SKM-1 treated with dmso at 0.1 percent for 144 hours (cell line): Measurements from ENCODE around the gene NPBWR2.
"Not testable (repeated sequence)": the region's sequence is repeated elsewhere in the genome, so short reads cannot be mapped to it uniquely, and the experiment has no call there.

ENCODE experiments used
- DNase-seq: peaks from one replicate; lab custom pipeline; 2025; ENCODE audit not compliant: unreplicated experiment; lab: John Stamatoyannopoulos, UW

NPBWR2 gene

DNA sequence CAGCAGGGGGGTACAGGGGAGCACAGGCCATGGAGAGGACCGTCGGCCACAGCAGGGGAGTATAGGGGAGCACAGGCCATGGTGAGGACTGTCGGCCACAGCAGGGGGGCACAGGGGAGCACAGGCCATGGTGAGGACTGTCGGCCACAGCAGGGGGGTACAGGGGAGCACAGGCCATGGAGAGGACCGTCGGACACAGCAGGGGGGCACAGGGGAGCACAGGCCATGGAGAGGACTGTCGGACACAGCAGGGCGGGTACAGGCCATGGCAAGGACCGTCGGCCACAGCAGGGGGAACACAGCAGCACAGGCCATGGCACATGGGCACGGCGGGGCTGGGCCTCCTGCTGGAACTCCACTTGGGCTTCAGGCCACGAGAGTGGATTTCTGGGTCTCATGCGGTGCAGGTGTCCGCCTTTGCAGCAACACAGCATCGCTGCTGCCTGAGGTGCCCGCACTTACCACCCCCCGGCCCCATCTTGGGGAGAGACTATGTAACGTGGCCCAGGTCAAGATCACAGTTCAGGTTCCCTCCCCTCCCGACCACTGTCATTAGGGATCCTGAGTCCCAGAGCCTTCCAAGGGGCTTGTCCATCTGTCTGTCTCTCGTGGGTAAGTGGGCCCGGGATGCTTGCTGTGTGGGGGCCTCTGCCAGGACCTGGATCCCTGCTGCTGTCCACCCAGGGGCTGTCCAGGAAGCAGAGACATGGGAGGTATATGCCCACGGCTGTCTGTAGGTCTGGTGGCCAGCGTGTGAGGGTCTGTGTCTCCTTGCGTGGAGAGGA is 2.5 kb downstream of the NPBWR2 start:
- DNase-seq, result no peak

DNA sequence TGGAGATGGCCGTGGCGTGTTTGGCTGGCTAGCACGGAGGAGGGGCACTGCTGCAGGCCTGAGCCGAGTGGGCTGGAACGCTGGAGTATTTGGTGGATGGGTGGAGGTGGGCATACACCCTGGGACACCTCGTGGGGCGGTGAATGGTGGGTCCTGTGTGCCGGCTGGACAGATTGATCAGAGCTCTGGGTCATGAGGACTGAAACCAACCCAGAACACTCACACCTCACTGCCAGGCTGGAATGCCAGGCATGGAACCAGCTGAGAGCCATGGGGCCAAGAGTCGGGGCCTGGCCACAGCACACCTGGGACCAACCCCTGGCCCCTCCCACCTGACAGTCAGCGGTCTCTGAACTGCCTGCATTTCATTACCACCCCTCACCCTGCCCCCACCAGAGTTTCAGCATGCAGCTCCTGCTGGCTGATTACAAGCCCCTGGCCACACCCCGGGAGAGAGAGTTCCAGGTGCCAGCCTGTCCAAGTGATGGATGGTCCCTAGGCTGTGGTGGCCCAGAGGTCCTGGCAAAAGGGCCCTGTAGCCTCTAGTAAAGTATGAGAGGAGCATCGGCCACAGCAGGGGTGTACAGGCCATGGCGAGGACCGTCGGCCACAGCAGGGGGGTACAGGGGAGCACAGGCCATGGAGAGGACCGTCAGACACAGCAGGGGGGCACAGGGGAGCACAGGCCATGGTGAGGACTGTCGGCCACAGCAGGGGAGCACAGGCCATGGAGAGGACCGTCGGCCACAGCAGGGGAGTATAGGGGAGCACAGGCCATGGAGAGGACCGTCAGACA is 3.3 kb downstream of the NPBWR2 start:
- no peak for DNase-seq

DNA sequence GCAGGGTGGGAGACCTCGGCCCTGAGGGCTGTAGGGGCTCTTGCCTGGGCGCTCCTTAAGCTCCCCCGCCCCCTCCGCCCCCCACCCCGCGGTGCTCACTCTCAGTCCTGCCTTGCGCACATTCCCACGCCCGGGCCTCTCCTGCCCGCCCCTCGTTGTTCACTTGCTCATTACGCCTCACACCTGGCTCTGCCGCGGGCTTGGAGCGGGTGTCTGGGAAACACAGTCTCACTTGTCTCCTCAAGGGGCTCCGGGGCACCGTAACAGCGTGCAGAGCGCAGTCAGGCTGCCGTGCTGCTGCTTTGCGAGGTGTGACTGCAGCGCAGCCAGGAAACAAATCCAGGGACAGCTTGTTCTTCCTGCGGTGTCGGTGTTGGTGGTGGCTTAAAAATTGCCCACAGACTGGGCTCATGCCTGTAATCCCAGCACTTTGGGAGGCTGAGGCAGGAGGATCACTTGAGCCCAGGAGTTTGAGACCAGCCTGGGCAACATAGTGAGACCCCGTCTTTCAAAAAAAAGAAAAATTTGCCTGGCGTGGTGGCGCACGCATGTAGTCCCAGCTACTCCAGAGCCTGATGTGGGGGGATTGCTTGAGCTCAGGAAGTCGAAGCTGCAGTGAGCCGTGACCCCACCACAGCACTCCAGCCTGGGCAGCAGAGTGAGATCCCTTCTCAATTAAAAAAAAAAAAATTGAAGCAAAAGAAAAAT is 4.6 kb downstream of the NPBWR2 start:
- no peak for DNase-seq

DNA sequence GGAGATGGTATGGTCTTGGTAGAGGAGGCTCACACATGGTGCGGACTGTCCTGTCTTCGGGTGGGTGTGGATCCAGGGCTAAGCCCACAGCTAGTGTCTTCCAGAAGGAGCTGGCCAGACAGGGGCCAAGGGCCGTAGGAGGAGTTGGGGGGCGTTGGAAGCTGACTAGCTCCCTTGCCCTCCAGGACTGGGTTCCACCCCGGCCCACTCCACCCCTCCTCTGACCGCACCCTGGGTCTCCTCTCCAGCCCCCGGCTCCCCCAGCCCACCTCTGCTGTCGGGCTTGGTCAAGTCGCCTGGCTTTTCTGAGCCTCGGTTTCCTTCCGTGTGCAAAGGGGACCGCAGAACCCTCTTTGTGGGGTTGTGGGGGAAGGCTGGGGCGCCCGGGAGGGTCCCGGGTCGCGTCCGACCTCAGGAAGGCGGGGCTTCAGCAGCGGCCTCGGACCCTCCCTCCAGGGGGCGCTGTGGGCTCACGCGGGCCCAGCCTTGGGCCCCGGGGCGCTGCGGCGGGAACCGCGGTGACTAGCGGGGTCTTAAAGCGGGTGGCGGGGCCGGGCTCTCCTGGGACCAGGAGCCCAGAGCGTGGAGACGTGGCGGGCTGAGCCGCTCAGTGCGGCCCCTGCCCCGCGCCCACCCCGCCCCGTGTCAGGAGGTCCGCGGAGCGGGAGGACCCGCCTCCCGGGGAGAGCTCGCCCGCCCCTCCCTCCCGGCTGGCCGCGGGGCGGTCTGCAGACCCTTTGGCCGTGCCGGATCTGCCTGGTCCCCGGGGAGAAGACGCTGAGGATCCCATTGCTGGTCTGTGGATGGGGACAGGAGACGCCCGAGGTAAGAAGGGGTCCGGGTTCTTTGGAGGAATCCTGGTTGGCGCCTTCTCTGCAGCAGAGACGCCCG is 5.4 kb downstream of the NPBWR2 start:
- peak; percentile 36 for DNase-seq

DNA sequence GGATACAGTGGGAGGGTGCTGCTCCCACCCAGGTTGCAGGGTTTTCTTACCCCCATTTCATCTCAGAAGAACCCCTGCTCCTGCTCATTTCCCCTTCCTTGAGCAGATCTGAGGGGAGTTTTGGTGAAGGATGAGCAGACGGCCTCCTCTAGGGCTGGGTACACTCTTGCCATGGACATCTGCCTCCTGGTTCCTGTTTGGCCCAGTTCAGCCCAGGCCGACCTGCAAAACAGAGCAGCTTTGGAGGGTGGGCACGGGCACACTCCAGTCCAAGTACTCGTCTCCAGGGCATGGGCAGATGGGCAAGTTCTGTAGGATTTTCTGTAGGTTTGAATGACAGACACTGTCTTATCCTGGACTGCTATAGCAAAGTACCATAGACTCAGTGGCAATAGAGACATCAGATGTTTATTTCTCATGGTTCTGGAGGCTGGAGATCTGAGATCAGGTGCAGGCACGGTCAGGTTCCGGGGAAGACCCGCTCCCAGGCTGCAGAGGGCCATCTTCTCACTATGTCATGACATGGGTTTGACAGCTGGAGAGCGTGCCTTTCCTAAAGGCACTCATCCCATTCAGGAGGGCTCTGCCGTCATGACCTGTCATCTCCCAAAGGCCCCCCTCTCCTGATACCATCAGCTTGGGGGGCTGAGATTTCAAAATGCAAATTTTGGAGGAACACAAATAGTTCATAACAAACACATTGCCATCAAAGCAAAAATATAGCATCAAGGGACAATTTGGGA is 6.2 kb downstream of the NPBWR2 start:
- DNase-seq, result no peak

DNA sequence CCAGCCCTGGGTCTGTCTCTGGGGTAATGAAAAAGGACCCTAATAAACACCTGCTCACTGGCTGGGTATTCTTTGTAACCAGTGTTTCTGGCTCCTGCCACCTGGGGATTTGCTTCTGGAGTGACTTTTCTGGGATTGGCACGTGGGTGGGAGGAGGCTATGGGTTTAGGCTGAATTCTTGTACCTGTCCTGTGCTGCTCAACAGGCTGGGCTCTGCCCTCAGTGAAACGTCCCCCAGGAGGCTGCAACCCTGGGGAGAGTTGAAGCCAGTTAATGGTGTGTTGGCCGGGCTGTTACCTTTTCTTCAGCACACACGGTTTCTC is 6.8 kb downstream of the NPBWR2 start:
- no peak for DNase-seq

DNA sequence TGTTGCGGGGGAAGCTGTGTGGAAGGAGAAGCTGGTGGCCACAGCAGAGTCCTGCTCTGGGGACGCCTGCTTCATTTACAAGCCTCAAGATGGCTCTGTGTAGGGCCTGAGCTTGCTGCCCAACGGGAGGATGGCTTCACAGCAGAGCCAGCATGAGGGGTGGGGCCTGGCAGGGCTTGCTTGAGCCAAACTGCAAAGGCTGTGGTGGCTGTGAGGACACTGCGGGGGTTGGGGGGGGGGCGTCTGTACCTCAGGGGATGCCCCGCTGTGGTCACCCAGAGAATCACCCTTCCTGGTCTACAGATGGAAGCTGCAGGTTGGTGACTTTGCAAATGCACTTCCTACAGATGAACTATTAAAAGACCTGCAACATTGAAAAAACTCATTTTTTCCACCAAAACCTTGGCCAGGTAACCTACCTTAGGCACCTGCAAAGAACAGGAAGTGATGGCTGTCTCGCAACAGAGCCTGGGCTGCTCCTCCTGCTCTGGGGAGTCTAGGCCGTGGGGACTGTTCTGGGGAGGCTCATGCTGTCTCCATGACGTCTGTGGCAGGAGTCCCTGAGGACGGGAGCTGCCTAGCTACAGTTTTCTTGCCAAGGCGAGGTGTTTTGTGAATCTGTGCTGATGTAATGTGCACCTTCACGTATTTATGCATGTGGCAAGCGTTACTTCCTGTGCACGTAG is 7.3 kb downstream of the NPBWR2 start:
- no peak for DNase-seq

DNA sequence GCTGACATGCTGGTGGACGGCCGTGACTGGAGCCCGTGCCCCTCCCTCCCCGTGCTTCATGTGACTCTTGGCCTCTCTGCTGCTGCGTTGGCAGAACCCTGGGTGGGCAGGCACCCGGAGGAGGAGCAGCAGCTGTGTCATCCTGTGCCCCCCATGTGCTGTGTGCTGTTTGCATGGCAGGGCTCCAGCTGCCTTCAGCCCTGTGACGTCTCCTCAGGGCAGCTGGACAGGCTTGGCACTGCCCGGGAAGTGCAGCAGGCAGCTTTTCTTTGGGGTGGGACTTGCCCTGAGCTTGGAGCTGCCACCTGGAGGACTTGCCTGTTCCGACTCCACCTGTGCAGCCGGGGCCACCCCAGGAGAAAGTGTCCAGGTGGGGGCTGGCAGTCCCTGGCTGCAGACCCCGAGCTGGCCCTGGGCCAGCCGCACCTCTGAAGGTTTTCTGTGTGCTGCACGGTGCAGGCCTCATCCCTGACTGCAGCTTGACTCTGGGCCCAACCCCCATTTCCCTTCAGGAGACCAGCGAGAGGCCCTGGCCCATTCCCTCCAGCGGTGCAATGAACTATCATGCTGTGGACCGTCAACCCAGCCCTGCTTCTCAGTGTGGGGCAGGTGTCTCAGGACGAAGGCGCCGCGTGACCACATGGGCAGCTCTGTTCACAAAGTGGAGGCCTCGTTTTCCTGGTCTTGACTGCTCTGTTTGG is 8.1 kb downstream of the NPBWR2 start:
- no peak for DNase-seq

DNA sequence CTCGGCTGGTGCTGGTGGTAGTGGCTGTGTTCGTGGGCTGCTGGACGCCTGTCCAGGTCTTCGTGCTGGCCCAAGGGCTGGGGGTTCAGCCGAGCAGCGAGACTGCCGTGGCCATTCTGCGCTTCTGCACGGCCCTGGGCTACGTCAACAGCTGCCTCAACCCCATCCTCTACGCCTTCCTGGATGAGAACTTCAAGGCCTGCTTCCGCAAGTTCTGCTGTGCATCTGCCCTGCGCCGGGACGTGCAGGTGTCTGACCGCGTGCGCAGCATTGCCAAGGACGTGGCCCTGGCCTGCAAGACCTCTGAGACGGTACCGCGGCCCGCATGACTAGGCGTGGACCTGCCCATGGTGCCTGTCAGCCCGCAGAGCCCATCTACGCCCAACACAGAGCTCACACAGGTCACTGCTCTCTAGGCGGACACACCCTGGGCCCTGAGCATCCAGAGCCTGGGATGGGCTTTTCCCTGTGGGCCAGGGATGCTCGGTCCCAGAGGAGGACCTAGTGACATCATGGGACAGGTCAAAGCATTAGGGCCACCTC is 8.8 kb downstream of the NPBWR2 start:
- DNase-seq, result no peak

DNA sequence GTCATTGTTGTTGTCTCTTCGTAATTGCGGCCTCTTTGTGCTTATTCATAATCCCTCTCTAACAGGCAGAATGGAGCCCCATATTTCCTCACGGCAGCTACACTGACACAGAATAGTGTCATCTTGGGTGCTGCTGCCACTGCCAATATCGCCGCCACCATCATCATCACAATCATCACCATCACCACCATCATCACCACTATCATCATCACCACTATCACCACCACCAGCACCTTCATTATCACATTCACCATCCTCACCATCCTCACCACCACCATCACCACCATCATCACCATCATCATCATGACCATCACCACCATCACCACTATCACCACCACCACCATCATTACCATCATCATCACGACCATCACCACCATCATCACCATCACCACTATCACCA is 10.8 kb downstream of the NPBWR2 start:
- DNase-seq, result no peak

DNA sequence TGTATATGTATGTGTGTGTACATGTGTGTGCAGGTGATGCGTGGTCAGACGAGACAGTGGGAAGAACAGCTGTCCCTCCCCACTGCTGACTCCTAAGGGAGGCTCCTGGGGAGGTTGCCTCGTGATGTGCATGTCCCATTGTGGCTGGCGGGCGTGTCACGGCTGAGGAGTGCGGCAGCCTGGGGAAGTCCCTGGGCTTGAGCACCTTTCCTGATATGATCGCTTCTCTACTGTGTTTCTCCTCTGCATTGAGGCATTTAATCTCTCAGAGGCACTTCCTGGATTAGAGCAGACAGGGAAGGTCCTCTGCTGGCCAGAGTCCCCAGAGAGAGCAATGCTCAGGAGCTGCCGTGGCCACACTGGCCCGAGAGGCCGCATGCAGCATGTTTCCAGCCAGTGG is 11.4 kb downstream of the NPBWR2 start:
- no peak for DNase-seq

DNA sequence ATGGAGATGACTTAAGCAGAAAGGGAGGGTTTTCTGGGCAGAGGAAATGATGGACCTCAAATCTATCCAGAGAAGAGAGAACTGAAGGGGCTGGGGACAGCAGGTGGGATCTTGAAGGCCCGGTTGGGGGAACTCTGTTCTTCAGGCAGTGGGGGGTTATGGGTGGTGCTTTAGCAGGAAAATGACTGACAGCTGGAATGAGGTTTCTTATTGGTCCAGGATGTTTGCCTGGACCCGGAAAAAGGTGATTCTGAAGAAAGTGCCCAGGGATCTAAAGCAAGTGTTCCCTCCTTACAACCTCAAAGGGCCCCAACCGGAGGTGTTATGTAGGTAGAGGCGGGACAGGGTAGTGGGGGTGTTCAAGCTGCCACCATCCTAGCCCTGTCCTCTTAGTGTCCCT is 11.9 kb downstream of the NPBWR2 start:
- DNase-seq, result no peak

DNA sequence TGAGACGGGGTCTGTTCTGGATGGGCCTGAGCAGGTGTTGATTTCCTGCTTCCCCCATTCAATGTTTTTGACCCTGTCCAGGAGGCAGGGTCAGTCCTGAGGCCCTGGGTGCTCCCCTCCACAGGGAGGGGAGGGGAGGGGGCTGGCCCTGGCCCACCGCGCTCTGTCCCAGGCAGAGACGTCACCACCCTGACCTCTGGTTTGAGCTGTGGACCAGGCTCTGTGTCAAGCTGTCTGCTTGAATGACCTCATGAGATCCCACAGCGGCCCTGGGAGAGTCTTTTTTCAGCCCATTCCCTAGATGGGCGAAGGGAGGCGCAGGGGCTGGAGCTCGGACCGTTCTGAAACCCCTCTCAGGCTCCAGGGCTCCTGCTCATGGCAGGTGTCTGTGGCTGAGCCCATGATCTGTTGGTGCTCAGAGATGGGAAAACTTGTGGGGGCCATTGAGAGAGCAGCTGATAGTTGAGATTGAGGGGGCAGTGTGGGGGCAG is 14.3 kb downstream of the NPBWR2 start:
- DNase-seq, result no peak

DNA sequence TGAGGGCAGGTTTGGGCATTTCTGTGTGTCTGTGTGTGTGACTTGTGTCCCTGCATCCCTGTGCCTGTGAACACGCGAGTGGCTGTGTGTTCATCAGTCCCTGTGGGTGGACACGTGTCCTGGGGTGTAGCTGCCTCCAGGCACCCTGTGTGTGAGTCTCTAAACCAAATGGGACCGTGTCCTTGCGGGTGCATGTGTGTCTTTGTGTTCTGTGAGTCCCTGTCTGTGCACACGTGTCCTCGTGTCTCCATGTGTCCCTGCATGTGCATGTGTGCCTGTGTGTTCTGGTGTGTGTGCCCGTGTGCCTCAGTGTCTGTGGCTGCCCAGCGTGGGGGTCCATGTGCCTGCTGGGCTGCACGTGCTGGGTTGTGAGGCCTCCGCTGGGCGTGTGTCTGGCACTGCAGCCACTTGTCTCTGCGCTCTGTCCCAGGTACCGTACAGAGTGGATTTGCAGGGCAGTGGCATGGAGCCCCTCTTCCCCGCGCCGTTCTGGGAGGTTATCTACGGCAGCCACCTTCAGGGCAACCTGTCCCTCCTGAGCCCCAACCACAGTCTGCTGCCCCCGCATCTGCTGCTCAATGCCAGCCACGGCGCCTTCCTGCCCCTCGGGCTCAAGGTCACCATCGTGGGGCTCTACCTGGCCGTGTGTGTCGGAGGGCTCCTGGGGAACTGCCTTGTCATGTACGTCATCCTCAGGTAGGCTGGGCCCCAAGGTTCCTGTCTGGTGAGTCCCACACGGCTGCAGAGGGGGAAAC is 14.9 kb downstream of the NPBWR2 start:
- no peak for DNase-seq

DNA sequence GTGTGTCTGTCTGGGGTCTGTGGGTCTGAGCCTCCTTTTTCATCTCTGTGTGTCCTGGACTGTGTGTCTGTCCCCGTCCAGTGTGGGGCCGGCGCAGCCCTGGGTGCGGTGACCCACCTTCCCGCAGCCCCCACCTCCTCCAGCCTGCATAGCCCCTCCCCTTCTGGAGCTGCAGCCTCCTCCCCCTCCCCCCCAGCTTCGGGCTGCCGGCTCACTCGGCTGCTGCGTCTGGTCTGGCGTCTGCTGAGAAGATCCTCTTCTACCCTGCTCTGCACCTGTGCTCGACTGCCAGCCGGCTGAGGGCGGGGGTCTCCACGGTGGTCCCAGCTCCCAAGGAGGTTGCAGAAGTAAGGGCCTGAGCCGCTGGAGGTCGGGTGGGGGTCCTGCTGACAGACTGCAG is 15.6 kb downstream of the NPBWR2 start:
- no peak for DNase-seq

DNA sequence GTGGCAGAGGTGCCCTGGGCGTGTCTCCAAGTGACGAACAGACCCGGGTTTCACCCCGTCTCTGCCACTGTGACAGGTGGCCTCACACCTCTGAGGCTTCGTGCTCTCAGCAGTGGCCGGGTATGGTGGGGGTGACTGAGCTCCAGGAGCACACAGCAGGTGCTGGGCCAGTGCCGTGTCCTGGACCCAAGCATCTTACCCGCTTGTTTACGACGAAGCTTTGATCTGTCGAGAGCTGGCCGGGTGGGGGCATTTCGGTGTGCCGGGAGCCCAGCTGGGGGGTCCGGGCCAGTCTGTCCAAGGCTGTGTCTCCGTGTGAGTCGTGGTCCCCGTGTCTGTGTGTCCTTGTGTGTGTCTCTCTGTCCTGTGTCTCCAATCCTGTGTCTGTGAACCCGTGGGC is 16.0 kb downstream of the NPBWR2 start:
- no peak for DNase-seq

DNA sequence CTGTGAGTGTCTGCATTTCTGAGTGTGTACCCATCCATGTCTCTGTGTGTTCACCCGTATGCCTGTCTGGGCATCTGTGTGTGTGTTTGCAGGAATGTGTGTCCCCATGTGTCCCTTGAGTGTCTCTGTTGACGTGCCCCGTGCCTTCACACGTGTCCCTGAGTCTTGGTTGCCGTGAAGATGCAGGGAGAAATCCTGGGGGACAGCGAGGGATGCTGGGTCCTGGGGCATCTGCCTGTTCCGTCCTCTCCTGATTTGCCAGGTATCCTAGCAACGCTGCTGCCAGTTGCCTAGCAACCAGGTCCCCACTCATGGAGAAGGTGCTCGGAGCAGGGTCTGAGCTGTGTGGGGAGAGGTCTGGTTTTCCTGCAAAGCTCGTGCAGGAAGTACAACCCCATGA is 17.2 kb downstream of the NPBWR2 start:
- no peak for DNase-seq

DNA sequence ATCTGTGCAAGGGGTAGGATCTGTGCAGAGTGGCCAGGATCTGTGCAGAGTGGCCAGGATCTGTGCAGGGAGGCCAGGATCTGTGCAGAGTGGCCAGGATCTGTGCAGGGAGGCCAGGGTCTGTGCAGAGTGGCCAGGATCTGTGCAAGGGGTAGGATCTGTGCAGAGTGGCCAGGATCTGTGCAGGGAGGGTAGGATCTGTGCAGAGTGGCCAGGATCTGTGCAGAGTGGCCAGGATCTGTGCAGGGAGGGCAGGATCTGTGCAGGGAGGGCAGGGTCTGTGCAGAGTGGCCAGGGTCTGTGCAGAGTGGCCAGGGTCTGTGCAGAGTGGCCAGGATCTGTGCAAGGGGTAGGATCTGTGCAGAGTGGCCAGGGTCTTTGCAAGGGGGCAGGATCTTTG is 18.8 kb downstream of the NPBWR2 start:
- not testable (repeated sequence) for DNase-seq
